ENCODE results near the gene KAT2A.

GRCh38 chr17:42142371-42142896, 21.3 kb upstream of the KAT2A start:
- TF ChIP-seq CTCF (IDR thresholded peaks at IDR 0.05): no peak
- TF ChIP-seq POLR2A (IDR thresholded peaks at IDR 0.05): no peak

Data from adrenal gland (tissue), 5 donors.